ENCODE measurements around the gene NYAP1.

The NYAP1 gene

GRCh38 chr7:100515072-100515532 lies 31.4 kb downstream of the NYAP1 start:
- H3K4me3 ChIP-seq (ENCODE audit: low read length), result no peak overlapping the region
- H2AK5ac ChIP-seq (ENCODE audit: low read length), result no peak overlapping the region
- H2BK5ac ChIP-seq (ENCODE audit: low read length), result no peak overlapping the region
- no peak overlapping the region for H4K5ac ChIP-seq (ENCODE audit: low read length)
- no peak overlapping the region for H3K4me2 ChIP-seq (ENCODE audit: low read length)
- no peak overlapping the region for H3K27ac ChIP-seq (ENCODE audit: low read depth, low read length)
- H3K79me1 ChIP-seq (ENCODE audit: low read length), result no peaks in the 10 kb centered on the region
- H3K56ac ChIP-seq (ENCODE audit: low read length), result peak overlapping the region; percentile 17
- no peaks in the 10 kb centered on the region for H3K27me3 ChIP-seq (ENCODE audit: insufficient read depth, low read length, poor library complexity)
- H3K9ac ChIP-seq (ENCODE audit: low read length), result no peak overlapping the region
- no peak overlapping the region for H3K18ac ChIP-seq (ENCODE audit: low read length)
- peak overlapping the region; percentile 66 for H3K23ac ChIP-seq (ENCODE audit: low read length)
- H4K8ac ChIP-seq (ENCODE audit: low read depth, low read length), result no peak overlapping the region
- DNase-seq, result no peak
- no peak overlapping the region for H3K4ac ChIP-seq (ENCODE audit: low read depth, low read length)
- peaks cover 2% of the 10 kb centered on the region for H3K4me1 ChIP-seq (ENCODE audit: control insufficient read depth, low read depth, low read length)
- no peak overlapping the region for H2BK120ac ChIP-seq (ENCODE audit: low read depth, low read length)
- H3K36me3 ChIP-seq (ENCODE audit: control insufficient read depth, insufficient read depth, low read length), result no peaks in the 10 kb centered on the region
- WGBS (ENCODE audit: extremely low coverage, insufficient coverage, low lambda C conversion rate), result no CpG with 5 or more reads among the region's 2 CpGs
- H3K79me2 ChIP-seq (ENCODE audit: control insufficient read depth, insufficient read depth, low read length), result no peaks in the 10 kb centered on the region
- peak overlapping the region; percentile 75 for H2BK15ac ChIP-seq (replicated peaks; ENCODE audit: low read depth)

- no peak overlapping the region for H3K9ac ChIP-seq (ENCODE audit: low read length)
- no peak overlapping the region for H3K23ac ChIP-seq (ENCODE audit: low read length)
- H2BK120ac ChIP-seq (ENCODE audit: low read depth, low read length), result no peak overlapping the region
- no peak overlapping the region for H2BK15ac ChIP-seq (replicated peaks; ENCODE audit: low read depth)
- H4K8ac ChIP-seq (ENCODE audit: low read depth, low read length), result no peak overlapping the region
- peak overlapping the region; percentile 25 for H3K56ac ChIP-seq (ENCODE audit: low read length)
- H3K79me1 ChIP-seq (ENCODE audit: low read length), result no peaks in the 10 kb centered on the region
- H3K4ac ChIP-seq (ENCODE audit: low read depth, low read length), result no peak overlapping the region
- DNase-seq, result peak; percentile 88
- H3K18ac ChIP-seq (ENCODE audit: low read length), result no peak overlapping the region
- no peak overlapping the region for H2BK5ac ChIP-seq (ENCODE audit: low read length)
- no peaks in the 10 kb centered on the region for H3K27me3 ChIP-seq (ENCODE audit: insufficient read depth, low read length, poor library complexity)
- no peak overlapping the region for H3K4me2 ChIP-seq (ENCODE audit: low read length)
- H3K36me3 ChIP-seq (ENCODE audit: control insufficient read depth, insufficient read depth, low read length), result no peaks in the 10 kb centered on the region
- H4K5ac ChIP-seq (ENCODE audit: low read length), result no peak overlapping the region
- H3K4me1 ChIP-seq (ENCODE audit: control insufficient read depth, low read depth, low read length), result peaks cover 2% of the 10 kb centered on the region
- H3K79me2 ChIP-seq (ENCODE audit: control insufficient read depth, insufficient read depth, low read length), result no peaks in the 10 kb centered on the region
- peak overlapping the region; percentile 24 for H3K27ac ChIP-seq (ENCODE audit: low read depth, low read length)
- no peak overlapping the region for H2AK5ac ChIP-seq (ENCODE audit: low read length)
- no peak overlapping the region for H3K4me3 ChIP-seq (ENCODE audit: low read length)
- no CpG with 5 or more reads among the region's 4 CpGs for WGBS (ENCODE audit: extremely low coverage, insufficient coverage, low lambda C conversion rate)
Measured at GRCh38 chr7:100516135-100516812, 32.5 kb downstream of the NYAP1 start.

- H3K4me1 ChIP-seq (ENCODE audit: control insufficient read depth, low read depth, low read length), result peaks cover 2% of the 10 kb centered on the region
- no peak overlapping the region for H4K8ac ChIP-seq (ENCODE audit: low read depth, low read length)
- no peak overlapping the region for H3K18ac ChIP-seq (ENCODE audit: low read length)
- DNase-seq, result no peak
- H3K4ac ChIP-seq (ENCODE audit: low read depth, low read length), result no peak overlapping the region
- no peak overlapping the region for H2BK120ac ChIP-seq (ENCODE audit: low read depth, low read length)
- H3K4me3 ChIP-seq (ENCODE audit: low read length), result no peak overlapping the region
- H2AK5ac ChIP-seq (ENCODE audit: low read length), result no peak overlapping the region
- H3K23ac ChIP-seq (ENCODE audit: low read length), result no peak overlapping the region
- no peak overlapping the region for H2BK5ac ChIP-seq (ENCODE audit: low read length)
- H3K4me2 ChIP-seq (ENCODE audit: low read length), result no peak overlapping the region
- no peaks in the 10 kb centered on the region for H3K79me2 ChIP-seq (ENCODE audit: control insufficient read depth, insufficient read depth, low read length)
- no peak overlapping the region for H4K5ac ChIP-seq (ENCODE audit: low read length)
- no peaks in the 10 kb centered on the region for H3K79me1 ChIP-seq (ENCODE audit: low read length)
- no peak overlapping the region for H3K27ac ChIP-seq (ENCODE audit: low read depth, low read length)
- no peak overlapping the region for H2BK15ac ChIP-seq (replicated peaks; ENCODE audit: low read depth)
- WGBS (ENCODE audit: extremely low coverage, insufficient coverage, low lambda C conversion rate), result no CpG with 5 or more reads among the region's 2 CpGs
- H3K56ac ChIP-seq (ENCODE audit: low read length), result no peak overlapping the region
- H3K27me3 ChIP-seq (ENCODE audit: insufficient read depth, low read length, poor library complexity), result no peaks in the 10 kb centered on the region
- H3K36me3 ChIP-seq (ENCODE audit: control insufficient read depth, insufficient read depth, low read length), result no peaks in the 10 kb centered on the region
- H3K9ac ChIP-seq (ENCODE audit: low read length), result no peak overlapping the region
Measured at GRCh38 chr7:100517305-100517704, 33.6 kb downstream of the NYAP1 start.

- H4K8ac ChIP-seq (ENCODE audit: low read depth, low read length), result no peak overlapping the region
- no peak overlapping the region for H2BK120ac ChIP-seq (ENCODE audit: low read depth, low read length)
- H3K56ac ChIP-seq (ENCODE audit: low read length), result no peak overlapping the region
- no peak overlapping the region for H4K5ac ChIP-seq (ENCODE audit: low read length)
- H3K9ac ChIP-seq (ENCODE audit: low read length), result no peak overlapping the region
- H3K4me3 ChIP-seq (ENCODE audit: low read length), result no peak overlapping the region
- no peaks in the 10 kb centered on the region for H3K79me2 ChIP-seq (ENCODE audit: control insufficient read depth, insufficient read depth, low read length)
- no peak overlapping the region for H3K23ac ChIP-seq (ENCODE audit: low read length)
- no peak overlapping the region for H2BK15ac ChIP-seq (replicated peaks; ENCODE audit: low read depth)
- no peak for DNase-seq
- no peak overlapping the region for H3K4me2 ChIP-seq (ENCODE audit: low read length)
- no peak overlapping the region for H2BK5ac ChIP-seq (ENCODE audit: low read length)
- no CpG with 5 or more reads among the region's 6 CpGs for WGBS (ENCODE audit: extremely low coverage, insufficient coverage, low lambda C conversion rate)
- H2AK5ac ChIP-seq (ENCODE audit: low read length), result no peak overlapping the region
- H3K18ac ChIP-seq (ENCODE audit: low read length), result no peak overlapping the region
- H3K27ac ChIP-seq (ENCODE audit: low read depth, low read length), result no peak overlapping the region
- no peaks in the 10 kb centered on the region for H3K27me3 ChIP-seq (ENCODE audit: insufficient read depth, low read length, poor library complexity)
- H3K4ac ChIP-seq (ENCODE audit: low read depth, low read length), result no peak overlapping the region
- H3K4me1 ChIP-seq (ENCODE audit: control insufficient read depth, low read depth, low read length), result peaks cover 2% of the 10 kb centered on the region
- no peaks in the 10 kb centered on the region for H3K79me1 ChIP-seq (ENCODE audit: low read length)
- no peaks in the 10 kb centered on the region for H3K36me3 ChIP-seq (ENCODE audit: control insufficient read depth, insufficient read depth, low read length)
Measured at GRCh38 chr7:100519580-100519979, 35.9 kb downstream of the NYAP1 start.

GRCh38 chr7:100520138-100520537 lies 36.4 kb downstream of the NYAP1 start:
- no peak for DNase-seq
- peaks cover under 1% of the 10 kb centered on the region for H3K4me1 ChIP-seq (ENCODE audit: control insufficient read depth, low read depth, low read length)

GRCh38 chr7:100521076-100521475 lies 37.3 kb downstream of the NYAP1 start:
- no peak overlapping the region for H3K9ac ChIP-seq (ENCODE audit: low read length)
- WGBS (ENCODE audit: extremely low coverage, insufficient coverage, low lambda C conversion rate), result no CpG with 5 or more reads among the region's 2 CpGs
- H3K27ac ChIP-seq (ENCODE audit: low read depth, low read length), result no peak overlapping the region
- no peak overlapping the region for H2BK120ac ChIP-seq (ENCODE audit: low read depth, low read length)
- H3K79me1 ChIP-seq (ENCODE audit: low read length), result no peaks in the 10 kb centered on the region
- no peaks in the 10 kb centered on the region for H3K27me3 ChIP-seq (ENCODE audit: insufficient read depth, low read length, poor library complexity)
- H3K4me1 ChIP-seq (ENCODE audit: control insufficient read depth, low read depth, low read length), result no peaks in the 10 kb centered on the region
- no peaks in the 10 kb centered on the region for H3K36me3 ChIP-seq (ENCODE audit: control insufficient read depth, insufficient read depth, low read length)
- no peak overlapping the region for H4K5ac ChIP-seq (ENCODE audit: low read length)
- no peak overlapping the region for H2AK5ac ChIP-seq (ENCODE audit: low read length)
- H3K18ac ChIP-seq (ENCODE audit: low read length), result no peak overlapping the region
- H3K23ac ChIP-seq (ENCODE audit: low read length), result no peak overlapping the region
- H4K8ac ChIP-seq (ENCODE audit: low read depth, low read length), result no peak overlapping the region
- no peak overlapping the region for H2BK5ac ChIP-seq (ENCODE audit: low read length)
- no peak overlapping the region for H3K56ac ChIP-seq (ENCODE audit: low read length)
- no peak overlapping the region for H3K4ac ChIP-seq (ENCODE audit: low read depth, low read length)
- H3K4me3 ChIP-seq (ENCODE audit: low read length), result no peak overlapping the region
- DNase-seq, result no peak
- no peak overlapping the region for H2BK15ac ChIP-seq (replicated peaks; ENCODE audit: low read depth)
- no peaks in the 10 kb centered on the region for H3K79me2 ChIP-seq (ENCODE audit: control insufficient read depth, insufficient read depth, low read length)
- H3K4me2 ChIP-seq (ENCODE audit: low read length), result no peak overlapping the region

More at GRCh38 chr7:100520138-100520537, 36.4 kb downstream of the NYAP1 start:
- H3K4me3 ChIP-seq (ENCODE audit: low read length), result no peak overlapping the region
- H3K79me1 ChIP-seq (ENCODE audit: low read length), result no peaks in the 10 kb centered on the region
- no peak overlapping the region for H2BK15ac ChIP-seq (replicated peaks; ENCODE audit: low read depth)
- no peaks in the 10 kb centered on the region for H3K27me3 ChIP-seq (ENCODE audit: insufficient read depth, low read length, poor library complexity)
- H4K5ac ChIP-seq (ENCODE audit: low read length), result no peak overlapping the region
- H2BK120ac ChIP-seq (ENCODE audit: low read depth, low read length), result no peak overlapping the region
- no peak overlapping the region for H4K8ac ChIP-seq (ENCODE audit: low read depth, low read length)
- H3K79me2 ChIP-seq (ENCODE audit: control insufficient read depth, insufficient read depth, low read length), result no peaks in the 10 kb centered on the region
- no peak overlapping the region for H2BK5ac ChIP-seq (ENCODE audit: low read length)
- H3K4me2 ChIP-seq (ENCODE audit: low read length), result no peak overlapping the region
- no peak overlapping the region for H3K23ac ChIP-seq (ENCODE audit: low read length)
- WGBS (ENCODE audit: extremely low coverage, insufficient coverage, low lambda C conversion rate), result no CpG with 5 or more reads among the region's 1 CpG
- H3K18ac ChIP-seq (ENCODE audit: low read length), result no peak overlapping the region
- no peaks in the 10 kb centered on the region for H3K36me3 ChIP-seq (ENCODE audit: control insufficient read depth, insufficient read depth, low read length)
- no peak overlapping the region for H3K9ac ChIP-seq (ENCODE audit: low read length)
- peak overlapping the region; percentile 25 for H3K56ac ChIP-seq (ENCODE audit: low read length)
- no peak overlapping the region for H3K27ac ChIP-seq (ENCODE audit: low read depth, low read length)
- H2AK5ac ChIP-seq (ENCODE audit: low read length), result no peak overlapping the region
- no peak overlapping the region for H3K4ac ChIP-seq (ENCODE audit: low read depth, low read length)

Measured in mesendoderm (in vitro differentiated cells).